Naive thymus-derived CD4-positive, alpha-beta T cell (primary cell): ENCODE measurements around the gene SMIM35. TPM values are rescaled to one million over a fixed set of nuclear protein-coding genes. Genes with fewer than 3 reads are reported as not detected.

ENCODE experiments used
- ATAC-seq: fragments of 150-1000 bp; cut with Tn5 transposase; 2 replicates; pipeline ENCODE4 v1.10.0; 2021; ENCODE audit warnings: mild to moderate bottlenecking, moderate library complexity
- CTCF ChIA-PET: fragments of 350-600 bp; sonication (Branson Sonifier 250); formaldehyde crosslinking; loops from one replicate; lab custom pipeline; 2021; ENCODE audit warnings: antibody characterized with exemption; lab: Charles Lee
- POLR2A ChIA-PET: fragments of 350-600 bp; sonication (Branson Sonifier 250); formaldehyde crosslinking; loops from one replicate; lab custom pipeline; 2021; ENCODE audit warnings: antibody characterized with exemption, inconsistent platforms; lab: Charles Lee
- DNase-seq, 9 donors: peaks; one replicate each; pipeline versions ENCODE4 v3.0.0 to v3.0.0-alpha.2; 2020 to 2022; ENCODE audit warnings: mixed read lengths in 1 of 9
- H3K27ac ChIP-seq: one replicate; pipeline ENCODE4 v1.7.0; 2013; ENCODE audit warnings: mild to moderate bottlenecking, low read depth, low read length, moderate library complexity
- H3K27me3 ChIP-seq, 2 donors: one replicate each; pipeline ENCODE4 v1.7.0; 2013; ENCODE audit warnings: low read length in 2 of 2, mild to moderate bottlenecking in 2 of 2, moderate library complexity in 2 of 2; ENCODE audit not compliant: control insufficient read depth in 2 of 2, insufficient read depth in 2 of 2
- H3K36me3 ChIP-seq, 3 experiments: 1 replicate in 2 of 3; 2 replicates in 1 of 3; pipeline ENCODE4 v1.7.0; 2013; ENCODE audit warnings: low read length in 3 of 3, mild to moderate bottlenecking in 3 of 3, moderate library complexity in 1 of 3; ENCODE audit not compliant: insufficient read depth in 3 of 3, control insufficient read depth in 2 of 3
- H3K4me1 ChIP-seq, 2 donors: one replicate each; pipeline ENCODE4 v1.7.0; 2013; ENCODE audit warnings: low read length in 2 of 2, mild to moderate bottlenecking in 2 of 2, moderate library complexity in 1 of 2; ENCODE audit not compliant: control insufficient read depth in 2 of 2, insufficient read depth in 2 of 2
- H3K4me3 ChIP-seq: 2 replicates; pipeline ENCODE4 v1.7.0; 2013; ENCODE audit warnings: mild to moderate bottlenecking, low read length
- H3K9me3 ChIP-seq, 3 experiments: 1 replicate in 2 of 3; 2 replicates in 1 of 3; pipeline ENCODE4 v1.7.0; 2013; ENCODE audit warnings: low read length in 3 of 3; ENCODE audit not compliant: control insufficient read depth in 2 of 3
- H3K27ac Mint-ChIP-seq, 9 donors: one replicate each; pipeline ENCODE4 v1.8.0; 2020 to 2022; ENCODE audit warnings: mixed read lengths in 9 of 9, mild to moderate bottlenecking in 8 of 9, moderate library complexity in 5 of 9, inconsistent platforms in 2 of 9
- H3K27me3 Mint-ChIP-seq, 5 donors: one replicate each; pipeline ENCODE4 v1.8.0; 2021 to 2022; ENCODE audit warnings: mixed read lengths in 5 of 5, mild to moderate bottlenecking in 1 of 5
- H3K36me3 Mint-ChIP-seq, 5 donors: one replicate each; pipeline ENCODE4 v1.8.0; 2020 to 2022; ENCODE audit warnings: mixed read lengths in 5 of 5, mild to moderate bottlenecking in 3 of 5, inconsistent platforms in 1 of 5
- H3K4me1 Mint-ChIP-seq, 7 donors: one replicate each; pipeline ENCODE4 v1.8.0; 2020 to 2022; ENCODE audit warnings: mixed read lengths in 7 of 7, mild to moderate bottlenecking in 3 of 7, inconsistent platforms in 1 of 7
- H3K4me3 Mint-ChIP-seq, 10 donors: one replicate each; pipeline ENCODE4 v1.8.0; 2020 to 2022; ENCODE audit warnings: mild to moderate bottlenecking in 10 of 10, mixed read lengths in 10 of 10, moderate library complexity in 6 of 10, inconsistent platforms in 2 of 10
- H3K9me3 Mint-ChIP-seq, 11 donors: one replicate each; pipeline ENCODE4 v1.8.0; 2020 to 2022; ENCODE audit warnings: mixed read lengths in 11 of 11, mild to moderate bottlenecking in 4 of 11, inconsistent platforms in 1 of 11, moderate library complexity in 1 of 11
- intact Hi-C, 2 donors: fragments of 100-400 bp; cut with micrococcal nuclease; formaldehyde crosslinking; loops; one replicate each; pipeline ENCODE4 v1.15.1; 2023
- polyA plus RNA-seq, 2 donors: library from polyadenylated mRNA; unstranded; fragments of 300-500 nt; fragmentation: Illumina TruSeq; gene quantifications; one replicate each; pipeline ENCODE4 v1.2.3, GENCODE V29; 2021
- total RNA-seq, 6 experiments: library from RNA in 5 of 6; stranded (reverse) in 5 of 6; gene quantifications; 1 replicate in 5 of 6; 2 replicates in 1 of 6; pipeline ENCODE4 v1.2.3 and lab custom pipeline; 2021 to 2026

Gene SMIM35
- total and polyA plus RNA-seq, 7 experiments from 2014 or later: 0.11 to 0.60 (median 0.28) TPM; not detected in 3

DNA sequence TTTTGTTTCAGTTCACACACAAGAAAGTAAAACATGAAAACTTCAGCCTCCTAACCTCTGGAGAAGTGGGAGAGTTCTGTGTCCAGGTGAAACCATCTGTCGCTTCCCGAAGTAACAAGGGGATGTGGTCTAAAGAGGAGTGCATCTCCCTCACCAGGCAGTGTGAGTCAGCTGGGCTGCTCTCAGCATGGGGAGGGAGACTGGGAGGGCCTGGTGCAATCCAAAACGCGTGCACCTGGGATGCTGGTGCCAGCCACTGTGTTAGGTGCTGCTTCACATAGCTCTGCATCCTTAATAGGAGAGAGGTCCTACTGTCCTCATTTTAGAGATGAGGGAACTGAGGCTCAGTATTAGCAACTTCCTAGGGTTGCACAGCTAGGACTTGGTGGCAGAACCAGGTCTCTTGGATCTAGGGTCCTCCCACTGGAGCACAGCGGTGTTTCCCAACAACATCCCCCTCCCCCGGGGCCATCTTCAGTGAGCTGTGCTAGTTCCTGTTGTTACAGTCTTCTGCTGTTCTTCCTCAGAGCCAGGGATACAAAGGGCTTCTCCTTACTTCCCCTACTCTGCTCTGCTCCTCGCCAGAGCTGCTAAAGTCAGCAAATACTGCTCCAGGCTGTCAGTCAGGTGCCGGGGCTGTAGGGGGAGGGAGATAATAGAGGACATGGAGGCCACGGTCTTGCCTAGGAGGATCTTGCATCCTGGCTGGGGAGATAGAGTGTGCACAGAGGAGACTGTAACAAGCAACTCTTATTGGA lies 92.6 kb downstream of the SMIM35 start:
- H3K9me3 ChIP-seq: no peaks in the 10 kb centered on the region
- H3K4me3 ChIP-seq: no peak overlapping the region
- peaks cover 55 to 89% of the 10 kb centered on the region in 2 donors for H3K4me1 ChIP-seq
- Mint-ChIP-seq H3K27ac (peak overlapping the region; percentile 40 to 92 (median 78)), H3K9me3 (peaks cover 0 to 3% (median 0%) of the 10 kb centered on the region in 11 donors), H3K4me1 (peaks cover 50 to 91% (median 63%) of the 10 kb centered on the region in 7 donors), H3K36me3 (peaks cover 31 to 90% (median 75%) of the 10 kb centered on the region in 5 donors), H3K27me3 (no peaks in the 10 kb centered on the region), H3K4me3 (peak overlapping the region in 3 of 10 donors; percentile 40 to 80 (median 55))
- no peaks in the 10 kb centered on the region for H3K27me3 ChIP-seq
- CTCF ChIA-PET: interaction anchor here (0.7 to 4.7 kb wide), 5 partner anchors 26 to 59 kb away, joined by 3 to 19 read pairs (median 9); no protein-coding TSS in a partner anchor
- peaks cover 69 to 97% (median 89%) of the 10 kb centered on the region in 3 experiments for H3K36me3 ChIP-seq
- intact Hi-C loops: no loop called here
- ATAC-seq: peak; percentile 14
- H3K27ac ChIP-seq: peak overlapping the region; percentile 51
- POLR2A ChIA-PET: interaction anchor here (0.7 to 14.9 kb wide), 12 partner anchors 8 to 57 kb away, joined by 3 to 255 read pairs (median 5); partner anchors contain the start of gene IL10RA
- DNase-seq: no peak

DNA sequence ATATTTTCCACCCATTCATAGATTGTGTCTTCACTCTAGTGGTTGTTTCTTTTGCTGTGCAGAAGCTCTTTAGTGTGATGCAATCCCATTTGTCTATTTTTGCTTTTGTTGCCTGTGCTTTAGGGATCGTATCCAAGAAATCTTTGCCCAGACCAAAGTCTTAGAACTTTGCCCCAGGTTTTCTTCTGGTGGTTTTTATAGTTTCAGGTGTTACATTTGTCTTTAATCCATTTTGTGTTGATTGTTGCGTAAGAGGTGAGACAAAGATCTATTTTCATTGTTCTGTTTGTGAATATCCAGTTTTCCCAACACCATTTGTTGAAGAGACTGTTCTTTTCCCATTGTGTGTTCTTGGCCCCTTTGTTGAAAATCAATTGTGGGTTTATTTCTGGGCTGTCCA lies 94.1 kb downstream of the SMIM35 start:
- peak overlapping the region; percentile 50 for H3K4me3 ChIP-seq

DNA sequence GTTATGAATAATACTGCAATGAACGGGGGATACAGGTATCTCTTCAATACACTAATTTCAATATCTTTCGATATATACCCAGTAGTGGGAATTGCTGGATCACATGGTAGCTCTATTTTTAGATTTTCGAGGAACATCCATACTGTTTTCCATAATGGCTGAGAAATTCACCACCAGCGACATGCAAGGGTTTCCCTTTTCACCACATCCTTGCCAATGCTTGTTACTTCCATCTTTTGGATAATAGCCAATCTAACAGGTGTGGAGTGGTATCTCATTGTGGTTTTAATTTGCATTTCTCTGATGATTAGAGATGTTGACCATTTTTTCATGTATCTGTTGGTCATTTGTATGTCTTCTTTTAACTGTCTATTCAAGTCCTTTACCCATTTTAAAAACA lies 94.6 kb downstream of the SMIM35 start:
- ATAC-seq (no peak), DNase-seq (no peak)
- H3K27ac ChIP-seq: peak overlapping the region; percentile 51
- peaks cover 29 to 85% (median 68%) of the 10 kb centered on the region in 5 donors for H3K36me3 Mint-ChIP-seq
- POLR2A ChIA-PET: interaction anchor here (0.6 to 14.9 kb wide), 4 partner anchors 10 to 49 kb away, joined by 3 to 255 read pairs (median 10); no protein-coding TSS in a partner anchor
- intact Hi-C loops: no loop called here
- peaks cover 55 to 88% (median 79%) of the 10 kb centered on the region in 7 donors for H3K4me1 Mint-ChIP-seq
- H3K4me3 ChIP-seq: peak overlapping the region; percentile 50
- H3K27ac Mint-ChIP-seq: peak overlapping the region in 8 of 9 donors; percentile 42 to 92 (median 88)
- H3K4me1 ChIP-seq: peaks cover 71 to 75% of the 10 kb centered on the region in 2 donors
- H3K36me3 ChIP-seq: peaks cover 60 to 91% (median 90%) of the 10 kb centered on the region in 3 experiments
- no peaks in the 10 kb centered on the region for H3K9me3 Mint-ChIP-seq
- H3K9me3 ChIP-seq: no peaks in the 10 kb centered on the region
- CTCF ChIA-PET: interaction anchor here (3.7 kb wide), 1 partner anchor 61 kb away, joined by 15 read pairs; no protein-coding TSS in a partner anchor
- H3K27me3 ChIP-seq: no peaks in the 10 kb centered on the region
- H3K4me3 Mint-ChIP-seq: peak overlapping the region; percentile 35 to 95 (median 76)
- no peaks in the 10 kb centered on the region for H3K27me3 Mint-ChIP-seq

More for the DNA sequence above, 94.1 kb downstream of the SMIM35 start:
- H3K27me3 Mint-ChIP-seq: no peaks in the 10 kb centered on the region
- CTCF ChIA-PET: interaction anchor here (3.7 kb wide), 1 partner anchor 60 kb away, joined by 15 read pairs; no protein-coding TSS in a partner anchor
- H3K4me3 Mint-ChIP-seq: peak overlapping the region; percentile 39 to 95 (median 76)
- POLR2A ChIA-PET: interaction anchor here (0.6 to 14.9 kb wide), 5 partner anchors 10 to 50 kb away, joined by 3 to 255 read pairs (median 4); no protein-coding TSS in a partner anchor
- Histone ChIP-seq H3K27ac (peak overlapping the region; percentile 51), H3K27me3 (no peaks in the 10 kb centered on the region), H3K9me3 (no peaks in the 10 kb centered on the region), H3K36me3 (peaks cover 65 to 96% (median 94%) of the 10 kb centered on the region in 3 experiments), H3K4me1 (peaks cover 71 to 80% of the 10 kb centered on the region in 2 donors)
- no peak for ATAC-seq
- H3K9me3 Mint-ChIP-seq: peaks cover 0 to 3% (median 0%) of the 10 kb centered on the region in 11 donors
- intact Hi-C loops: no loop called here
- DNase-seq: no peak
- H3K27ac Mint-ChIP-seq: peak overlapping the region; percentile 42 to 92 (median 86)
- peaks cover 29 to 85% (median 68%) of the 10 kb centered on the region in 5 donors for H3K36me3 Mint-ChIP-seq
- peaks cover 55 to 90% (median 74%) of the 10 kb centered on the region in 7 donors for H3K4me1 Mint-ChIP-seq

DNA sequence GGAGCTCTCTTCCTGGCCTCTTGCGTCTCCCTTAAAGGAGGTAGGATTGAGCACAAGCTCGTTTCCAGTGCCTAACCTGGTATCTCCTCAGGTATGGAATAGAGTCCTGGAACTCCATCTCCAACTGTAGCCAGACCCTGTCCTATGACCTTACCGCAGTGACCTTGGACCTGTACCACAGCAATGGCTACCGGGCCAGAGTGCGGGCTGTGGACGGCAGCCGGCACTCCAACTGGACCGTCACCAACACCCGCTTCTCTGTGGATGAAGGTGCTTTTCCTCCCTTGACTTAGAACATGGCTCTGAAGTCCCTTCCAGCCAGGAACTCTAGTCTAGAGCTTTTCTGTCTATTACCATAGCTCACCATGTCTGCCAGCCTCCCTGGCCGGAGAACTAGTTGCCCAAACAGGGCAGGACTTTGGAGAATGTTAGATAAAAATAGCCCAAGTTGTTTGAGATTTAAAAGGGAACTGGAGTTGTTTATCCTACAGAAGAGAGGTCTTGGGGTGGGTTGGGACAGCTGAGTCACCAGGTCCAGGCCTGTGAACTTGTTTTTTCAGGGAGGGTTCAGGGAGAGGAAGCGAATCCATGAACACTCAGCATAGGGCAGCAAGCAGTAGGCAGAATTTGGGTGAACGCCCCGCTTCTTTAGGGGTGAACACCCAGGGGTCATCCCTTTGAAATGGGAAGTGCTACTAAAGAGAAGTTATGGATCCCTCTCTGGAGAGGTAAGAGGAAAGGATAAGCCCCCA lies 97.2 kb downstream of the SMIM35 start:
- ATAC-seq (no peak), DNase-seq (no peak)
- no peaks in the 10 kb centered on the region for H3K9me3 ChIP-seq
- H3K27ac Mint-ChIP-seq: peak overlapping the region; percentile 62 to 94 (median 88)
- H3K4me1 ChIP-seq: peaks cover 57 to 73% of the 10 kb centered on the region in 2 donors
- peaks cover 22 to 78% (median 52%) of the 10 kb centered on the region in 5 donors for H3K36me3 Mint-ChIP-seq
- H3K27ac ChIP-seq: peak overlapping the region; percentile 33
- intact Hi-C loops: loop anchor here (5.0 kb wide), 3 partner anchors 33 to 583 kb away; partner anchors contain the start of genes ARCN1 (in 1 of the 2), CD3D (in 1 of the 2) and CD3G (in 1 of the 2)
- H3K27me3 Mint-ChIP-seq: no peaks in the 10 kb centered on the region
- ChIA-PET POLR2A (interaction anchor here (1.2 to 16.0 kb wide), 7 partner anchors 9 to 63 kb away, joined by 3 to 302 read pairs (median 47); no protein-coding TSS in a partner anchor), CTCF (interaction anchor here (0.6 to 6.1 kb wide), 5 partner anchors 11 to 167 kb away, joined by 3 to 70 read pairs (median 5); no protein-coding TSS in a partner anchor)
- H3K4me3 ChIP-seq: peak overlapping the region; percentile 97
- peaks cover 57 to 88% (median 76%) of the 10 kb centered on the region in 7 donors for H3K4me1 Mint-ChIP-seq
- H3K9me3 Mint-ChIP-seq: peaks cover 0 to 1% (median 0%) of the 10 kb centered on the region in 11 donors
- H3K4me3 Mint-ChIP-seq: peak overlapping the region; percentile 84 to 97 (median 91)
- peaks cover 41 to 65% (median 64%) of the 10 kb centered on the region in 3 experiments for H3K36me3 ChIP-seq
- H3K27me3 ChIP-seq: no peaks in the 10 kb centered on the region

DNA sequence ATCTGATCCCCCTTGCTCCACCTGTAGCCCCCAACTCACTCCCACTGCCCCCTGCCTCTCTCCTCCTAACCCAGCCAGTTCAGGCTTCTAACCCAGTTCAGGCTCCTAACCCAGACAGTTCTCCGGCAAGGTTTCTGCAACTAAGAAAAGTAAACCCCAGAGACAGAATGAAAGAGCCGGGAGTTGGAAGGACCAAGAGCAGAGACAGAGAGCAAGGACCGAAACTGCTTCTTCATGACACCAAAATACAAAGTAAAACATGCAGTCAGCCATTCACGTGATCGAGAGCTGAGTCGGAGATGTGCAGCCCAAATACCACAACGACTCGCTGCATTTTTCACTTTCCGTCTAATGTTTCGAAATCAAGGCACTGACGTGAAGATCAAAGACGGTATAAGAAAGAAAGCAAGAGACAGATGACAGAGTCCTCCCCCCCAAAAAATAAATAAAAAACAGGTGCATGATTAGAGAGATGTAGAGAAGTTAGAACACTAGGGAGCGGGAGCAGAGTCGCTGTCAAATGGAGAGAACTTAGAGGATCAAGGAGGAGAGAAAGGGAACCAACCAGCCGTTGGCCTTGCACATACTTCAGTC lies 99.7 kb downstream of the SMIM35 start:
- Histone ChIP-seq H3K36me3 (peaks cover 23 to 41% (median 39%) of the 10 kb centered on the region in 3 experiments), H3K4me3 (peak overlapping the region; percentile 97), H3K27me3 (no peaks in the 10 kb centered on the region), H3K9me3 (no peaks in the 10 kb centered on the region), H3K4me1 (peaks cover 51 to 54% of the 10 kb centered on the region in 2 donors), H3K27ac (peak overlapping the region; percentile 91)
- ChIA-PET POLR2A (interaction anchor here (0.7 to 16.0 kb wide), 13 partner anchors 10 to 318 kb away, joined by 3 to 302 read pairs (median 6); partner anchors contain the start of gene CD3E), CTCF (interaction anchor here (0.9 to 6.1 kb wide), 12 partner anchors 9 to 561 kb away, joined by 3 to 70 read pairs (median 9); no protein-coding TSS in a partner anchor)
- Mint-ChIP-seq H3K9me3 (peaks cover 0 to 1% (median 0%) of the 10 kb centered on the region in 11 donors), H3K4me3 (peak overlapping the region; percentile 84 to 97 (median 91)), H3K27ac (peak overlapping the region; percentile 86 to 98 (median 92)), H3K36me3 (peaks cover 22 to 67% (median 33%) of the 10 kb centered on the region in 5 donors), H3K4me1 (peaks cover 53 to 80% (median 71%) of the 10 kb centered on the region in 7 donors), H3K27me3 (no peaks in the 10 kb centered on the region)
- DNase-seq: peak in 8 of 9 donors; percentile 51 to 89 (median 85)
- ATAC-seq: peak; percentile 60
- intact Hi-C loops: loop anchor here (1.0 to 5.0 kb wide), 18 partner anchors 11 to 660 kb away; partner anchors contain the start of genes ARCN1 (in 1 of the 2), CD3D (in 1 of the 2), CD3G (in 1 of the 2) and CEP164 (in 1 of the 2)
